Activated T-cell treated with anti-CD3 and anti-CD28 coated beads for 48 hours (primary cell): ENCODE measurements around the gene ARHGAP15.

Experiments
- DNase-seq: peaks from one replicate; pipeline ENCODE4 v3.0.0-alpha.2; 2020; ENCODE audit warnings: low read depth

ARHGAP15 gene

GRCh38 chr2:143144813-143145455 is 15.7 kb downstream of the ARHGAP15 start:
- DNase-seq = no peak

DNA sequence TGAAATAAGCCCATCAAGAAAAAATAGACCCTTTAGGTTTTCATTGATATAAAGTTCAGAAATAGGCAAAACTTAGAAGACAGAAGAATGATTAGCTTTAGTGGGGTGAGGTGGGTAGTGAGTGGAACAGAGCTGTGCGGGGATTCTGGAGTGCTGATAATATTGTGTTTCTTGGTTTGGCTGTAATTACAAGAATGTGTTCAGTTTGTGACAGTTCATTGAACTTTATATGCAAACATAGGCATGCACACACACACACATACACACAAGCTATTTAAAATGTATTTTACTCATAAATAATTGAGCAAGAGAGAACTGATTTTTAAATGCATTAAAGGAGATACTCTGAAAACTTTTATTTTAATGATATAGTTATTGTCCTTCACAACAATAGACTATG is 17.1 kb downstream of the ARHGAP15 start:
- DNase-seq = no peak

- no peak for DNase-seq
Observed at GRCh38 chr2:143146815-143147530, 17.8 kb downstream of the ARHGAP15 start.

DNA sequence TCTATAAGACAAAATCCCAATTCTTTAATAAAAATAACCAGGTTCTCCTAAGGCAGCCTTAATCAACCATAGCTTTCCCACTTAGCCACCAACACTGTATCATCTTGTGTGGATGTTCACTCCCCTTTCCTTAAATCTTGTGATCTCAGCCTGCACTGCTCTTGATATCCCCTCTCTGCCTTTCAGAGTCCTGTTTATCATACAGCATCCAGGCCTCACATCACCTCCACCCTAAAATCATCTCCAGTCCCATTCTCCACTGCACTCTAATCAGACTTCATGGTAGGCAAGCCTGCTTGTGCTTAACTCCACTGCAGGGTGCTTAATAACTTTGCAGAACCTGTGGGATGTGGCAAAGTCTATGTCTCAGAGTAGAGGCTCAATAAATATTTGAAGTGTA is 18.8 kb downstream of the ARHGAP15 start:
- DNase-seq = no peak

DNA sequence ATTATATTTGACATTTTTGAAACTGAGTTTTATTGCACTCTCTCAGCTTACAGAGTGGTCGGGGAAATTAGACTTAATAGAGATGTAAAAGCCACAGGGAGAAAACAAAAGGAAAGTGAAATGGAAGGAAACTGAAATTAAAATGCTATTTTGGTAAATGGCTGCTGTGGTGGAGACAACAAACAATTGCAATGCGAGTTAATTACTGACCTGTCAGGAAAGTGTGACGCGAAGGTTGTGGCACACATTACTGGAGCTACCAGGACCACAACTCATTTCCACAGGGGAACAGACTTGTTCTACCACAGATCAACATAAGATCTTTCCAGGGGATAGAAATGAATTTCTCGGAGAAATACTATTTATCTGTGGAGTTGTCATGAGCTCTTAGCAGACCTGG is 19.5 kb downstream of the ARHGAP15 start:
- DNase-seq = no peak

DNA sequence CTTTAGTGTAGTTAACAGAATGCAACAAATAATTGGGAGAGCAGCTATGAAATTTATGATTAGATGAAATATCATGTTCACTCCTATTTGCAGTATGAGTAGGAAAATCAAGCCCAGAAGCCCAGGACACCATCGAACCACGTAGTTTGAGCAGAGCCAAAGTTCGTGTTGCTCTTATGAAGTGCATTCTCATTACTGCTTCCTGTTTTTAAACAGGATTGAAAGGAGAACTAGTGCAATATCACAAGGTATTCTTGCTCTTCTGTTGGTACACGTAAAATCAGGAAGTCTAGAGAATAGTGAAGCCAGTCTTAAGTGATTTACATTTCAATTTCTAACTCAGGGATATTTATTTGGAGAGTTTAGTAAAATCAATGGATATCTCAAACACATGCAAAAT is 21.1 kb downstream of the ARHGAP15 start:
- DNase-seq = no peak

DNA sequence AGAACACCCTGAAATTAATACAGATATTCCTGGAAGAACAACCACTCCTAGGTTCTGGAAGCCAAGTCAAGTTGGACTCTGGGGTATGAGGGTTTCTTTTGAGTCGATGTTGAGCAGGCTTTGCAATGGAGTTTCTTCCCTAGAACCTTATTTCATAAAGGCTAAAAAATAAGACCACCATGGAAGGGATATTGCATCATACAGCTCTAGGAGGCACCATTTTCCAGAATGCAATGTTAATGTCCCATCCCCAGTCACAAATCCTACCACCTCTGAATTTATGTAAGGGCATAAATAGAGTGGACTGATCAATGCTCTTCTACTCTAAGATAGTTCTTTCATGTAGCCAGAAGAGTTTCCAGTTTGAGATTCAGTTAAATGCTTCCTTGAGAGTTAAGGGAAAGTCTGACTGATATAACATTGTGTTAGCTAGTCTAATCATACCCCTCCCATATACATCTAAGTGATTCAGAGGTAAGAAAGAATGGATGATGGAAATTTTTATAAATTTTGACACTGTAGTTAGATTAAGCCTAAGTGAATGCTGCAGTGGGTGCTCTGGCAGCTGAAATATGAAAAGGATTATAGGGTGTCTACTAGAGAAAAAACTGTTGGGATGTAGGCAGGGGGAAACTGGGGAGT is 22.0 kb downstream of the ARHGAP15 start:
- DNase-seq = no peak

DNA sequence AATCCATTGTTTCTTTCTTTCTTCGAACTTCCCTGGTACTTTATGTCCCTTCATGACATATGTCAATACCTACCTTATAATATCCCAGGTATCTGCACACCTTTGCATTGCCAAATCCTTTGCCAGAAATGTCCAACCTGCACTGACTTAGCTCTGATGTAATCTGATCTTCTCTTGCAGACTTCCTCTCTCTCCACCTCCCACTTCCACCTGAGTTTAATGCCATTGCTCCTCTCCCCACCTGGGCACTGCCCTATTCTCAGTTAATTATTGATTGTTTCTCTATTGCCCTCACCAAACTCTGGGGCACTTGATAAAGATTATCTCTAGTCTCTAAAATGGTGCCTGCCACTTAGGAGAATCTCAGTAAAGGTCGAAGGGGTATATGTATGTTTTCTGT is 23.0 kb downstream of the ARHGAP15 start:
- DNase-seq = no peak

GRCh38 chr2:143152637-143153036 is 23.4 kb downstream of the ARHGAP15 start:
- DNase-seq = no peak

- DNase-seq = no peak
Observed at GRCh38 chr2:143155661-143156060, 26.4 kb downstream of the ARHGAP15 start.

DNA sequence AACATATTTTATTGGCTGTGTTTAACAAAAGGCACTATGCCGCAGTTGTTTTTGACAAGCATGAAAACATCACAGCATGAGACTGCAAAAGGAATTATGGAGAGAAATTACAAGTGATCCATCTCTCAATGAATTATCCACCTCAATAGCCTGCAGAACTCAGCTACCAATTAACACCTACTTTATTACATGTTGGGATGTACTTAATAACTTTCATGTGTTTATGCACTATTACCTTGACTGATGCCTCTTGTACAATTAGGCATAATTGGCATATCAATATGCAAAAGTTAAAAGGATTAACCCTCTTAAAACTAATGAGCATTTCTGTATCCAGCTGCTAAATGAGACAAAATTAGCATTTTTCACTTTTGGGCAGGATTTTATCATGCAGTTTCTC is 27.8 kb downstream of the ARHGAP15 start:
- no peak for DNase-seq

DNA sequence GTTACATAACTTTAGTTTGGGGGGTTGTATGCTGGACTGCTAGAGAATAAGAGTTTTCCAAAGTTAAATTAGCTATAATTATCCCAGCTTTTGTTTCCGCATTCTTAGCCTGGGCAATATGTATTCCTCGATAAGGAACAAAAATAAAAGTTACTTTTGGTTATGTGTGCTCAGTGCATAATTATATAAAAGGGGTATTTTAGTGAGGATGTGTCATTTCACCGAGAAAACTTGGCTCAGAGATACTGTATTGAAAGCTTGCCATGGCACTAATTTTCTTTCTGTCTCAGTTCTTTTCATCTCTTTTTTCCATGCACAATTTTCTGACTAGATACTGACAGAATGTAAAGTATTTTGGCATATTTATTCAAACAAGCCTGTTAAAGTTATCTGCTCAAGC is 28.2 kb downstream of the ARHGAP15 start:
- no peak for DNase-seq

GRCh38 chr2:143158098-143158497 is 28.9 kb downstream of the ARHGAP15 start:
- DNase-seq = no peak

- no peak for DNase-seq
Observed at GRCh38 chr2:143158551-143159485, 29.6 kb downstream of the ARHGAP15 start.

DNA sequence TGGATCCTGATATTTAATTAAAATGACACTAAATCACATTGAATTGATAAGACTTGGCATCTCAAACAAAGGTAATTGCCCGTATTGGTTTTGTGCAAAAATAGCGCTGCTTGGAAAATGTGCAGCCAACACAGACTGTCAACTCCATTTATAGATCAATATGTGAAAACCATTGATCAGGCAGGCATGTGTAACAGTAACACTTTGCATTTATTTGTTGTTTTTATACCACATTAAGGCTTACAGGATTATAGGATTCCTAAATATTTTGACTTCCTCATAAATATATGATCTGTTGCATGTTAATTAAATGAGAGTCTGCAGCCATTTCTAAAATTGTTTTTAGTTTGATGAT is 30.2 kb downstream of the ARHGAP15 start:
- no peak for DNase-seq

- DNase-seq = no peak
Observed at GRCh38 chr2:143160732-143161707, 31.8 kb downstream of the ARHGAP15 start.

DNA sequence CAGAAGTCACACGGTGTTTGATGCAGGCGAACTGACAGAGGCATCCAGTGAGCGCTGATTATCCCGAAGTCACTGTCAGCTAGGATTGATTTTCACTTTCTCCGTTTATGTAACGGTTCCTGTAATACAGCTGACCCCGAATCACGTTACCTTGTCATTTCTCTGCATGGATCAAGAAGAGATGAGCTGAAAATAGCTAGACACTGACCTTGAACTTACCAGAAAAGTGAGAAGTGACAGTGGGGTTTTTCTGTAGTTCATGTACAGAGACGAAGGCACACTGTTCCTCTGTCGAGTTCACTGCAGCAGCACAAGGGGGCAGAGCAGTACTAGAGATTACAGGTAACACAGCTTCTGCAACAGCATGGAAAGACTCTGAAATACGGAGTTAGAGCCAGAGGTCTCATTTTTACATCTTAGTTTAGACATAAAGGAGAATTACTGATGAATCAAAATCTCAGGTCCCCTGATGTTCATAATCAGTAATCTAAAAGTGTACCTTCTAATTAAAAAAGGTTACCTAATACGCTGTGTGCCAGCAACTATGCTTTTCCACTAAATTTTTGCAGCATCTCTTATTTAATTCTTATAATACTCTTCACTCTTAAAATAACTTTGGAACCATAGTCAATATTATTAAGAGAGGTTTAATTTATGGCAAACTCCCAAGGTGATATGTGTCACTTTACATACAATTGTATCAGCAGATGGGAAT is 33.1 kb downstream of the ARHGAP15 start:
- DNase-seq = no peak

GRCh38 chr2:143162997-143163396 is 33.8 kb downstream of the ARHGAP15 start:
- DNase-seq = no peak

- no peak for DNase-seq
Observed at GRCh38 chr2:143163499-143163898, 34.3 kb downstream of the ARHGAP15 start.

DNA sequence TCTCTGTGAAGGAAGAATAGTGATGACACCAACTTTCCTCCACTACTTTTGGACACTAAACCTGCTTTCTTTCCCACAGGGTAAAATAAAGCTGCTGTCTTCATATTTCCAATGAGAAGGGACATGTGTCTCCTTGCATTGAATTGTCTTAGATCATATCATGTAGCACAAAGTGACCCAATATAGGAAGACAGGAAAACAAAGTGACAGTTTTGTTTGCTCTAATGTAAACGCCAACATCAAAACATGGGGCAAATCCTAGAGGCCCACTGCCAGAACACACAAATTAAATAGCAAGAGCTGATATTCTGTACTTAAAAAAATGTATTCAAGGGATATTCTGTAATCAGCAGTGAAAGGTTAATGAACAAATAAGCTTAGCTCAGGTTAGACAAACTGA is 36.1 kb downstream of the ARHGAP15 start:
- DNase-seq = no peak

- DNase-seq = no peak
Observed at GRCh38 chr2:143169105-143169504, 39.9 kb downstream of the ARHGAP15 start.
